ENCODE measurements around the gene HAND2. TPM values are rescaled to one million over a fixed set of nuclear protein-coding genes. Genes with fewer than 3 reads are reported as not detected.

Gene HAND2
- 10 to 100 TPM in 1 of 2 donors, 1 to 10 TPM in 1; 7.3 to 11.4 TPM for total RNA-seq

DNA sequence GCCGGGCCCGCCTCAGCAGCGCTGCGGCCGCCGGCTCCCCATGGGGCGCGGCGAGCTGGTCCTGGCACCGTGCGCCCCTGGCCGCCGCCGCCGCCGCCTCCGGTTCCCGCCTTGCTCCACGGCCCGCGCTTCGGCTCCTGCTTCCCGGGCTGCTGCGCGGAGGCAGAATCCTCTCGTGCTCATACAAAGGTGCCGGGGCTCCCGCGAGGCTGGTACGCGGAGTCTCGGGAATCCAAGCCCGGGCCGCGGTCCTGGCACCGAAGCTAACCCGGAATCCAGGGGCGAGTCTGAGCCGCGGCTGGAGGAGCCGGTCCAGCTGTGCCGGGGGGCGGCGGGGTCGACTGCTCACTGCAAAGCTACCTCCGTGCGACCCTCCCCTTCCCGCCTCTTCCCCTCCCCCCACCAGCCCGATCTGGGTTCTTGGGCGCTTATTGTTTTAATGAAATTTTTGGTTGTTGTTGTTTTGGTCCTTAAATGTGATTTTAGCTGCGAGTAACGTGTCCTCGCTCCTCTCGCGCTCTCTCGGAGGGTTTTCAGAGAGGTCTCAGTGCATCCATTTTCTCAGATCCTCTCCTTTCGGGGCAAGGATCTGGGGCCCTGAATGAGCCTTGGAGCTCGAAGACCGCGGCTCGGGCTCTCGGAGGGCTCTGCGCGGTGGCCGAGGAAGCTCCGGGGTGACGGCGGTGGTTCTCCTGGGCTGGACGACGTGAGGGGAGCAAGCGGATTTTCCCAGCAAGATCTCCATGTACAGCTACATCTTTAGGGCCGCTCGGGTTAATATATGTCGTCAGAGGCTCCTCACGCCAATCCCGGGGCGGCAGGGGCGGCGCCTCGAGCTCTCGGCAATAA is at the start of gene HAND2:
Gene HAND2 (minus strand): TSS at position 753 of the 849 bp plus-strand sequence. CDS start 940 bp downstream, outside the sequence.
- DNase-seq: peak in 3 of 4 donors; percentile 56 to 68 (median 60)
- peak within 1 kb of the TSS; percentile 21 to 34 for H3K4me3 ChIP-seq
- intact Hi-C loops (cut with DNase I): no loop called here
- H3K27ac ChIP-seq: peak within 1 kb of the TSS; percentile 12 to 77 (median 65)
- TF ChIP-seq POLR2A (IDR thresholded peaks at IDR 0.05): peak in 2 of 3 donors; percentile 67 to 70
- TF ChIP-seq CTCF (IDR thresholded peaks at IDR 0.05): no peak
- peak; percentile 60 for ATAC-seq
- 1 to 3% methylated on average over 37 to 81 of the region's 81 CpGs for WGBS, 2 donors
- H3K9me3 ChIP-seq: no peaks in the 10 kb centered on the region
- H3K4me1 ChIP-seq: peaks cover 19% of the 10 kb centered on the region
- peaks cover 0 to 26% of the 10 kb centered on the region in 2 donors for H3K27me3 ChIP-seq
- H3K36me3 ChIP-seq (replicated peaks in 1 of 2; ENCODE audit: insufficient read depth in 1 of 2, low read depth in 2 of 2): no peaks in the 10 kb centered on the region

DNA sequence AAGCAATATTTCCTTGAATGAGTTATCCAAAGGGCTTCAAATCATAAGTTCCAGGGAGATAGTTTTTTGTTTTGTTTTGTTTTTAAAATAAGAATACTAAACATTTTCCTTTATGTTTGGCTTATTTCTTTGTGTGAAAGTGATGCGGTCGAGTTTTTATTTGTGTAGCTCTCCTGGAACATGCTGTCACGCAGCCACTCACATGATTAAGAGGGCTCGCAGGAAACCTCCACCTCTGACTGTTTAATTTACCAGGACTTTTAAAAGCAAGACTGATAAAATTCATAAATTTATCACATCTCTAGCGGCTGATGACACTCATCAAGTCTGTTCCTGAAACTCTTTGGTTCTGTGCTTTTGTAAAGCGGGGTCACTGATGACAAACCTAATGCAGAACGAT is 48.9 kb upstream of the HAND2 start:
- DNase-seq: no peak
- no peaks in the 10 kb centered on the region for H3K27me3 ChIP-seq
- H3K9me3 ChIP-seq: no peaks in the 10 kb centered on the region
- 72 to 74% methylated on average over 7 of the region's 7 CpGs for WGBS, 2 donors
- no peaks in the 10 kb centered on the region for H3K36me3 ChIP-seq (replicated peaks in 1 of 2; ENCODE audit: insufficient read depth in 1 of 2, low read depth in 2 of 2)
- no peak overlapping the region for H3K27ac ChIP-seq
- TF ChIP-seq CTCF (IDR thresholded peaks at IDR 0.05) (no peak), POLR2A (IDR thresholded peaks at IDR 0.05) (no peak)
- ATAC-seq: no peak
- H3K4me1 ChIP-seq: no peaks in the 10 kb centered on the region
- intact Hi-C loops (cut with DNase I): no loop called here
- no peak overlapping the region for H3K4me3 ChIP-seq

GRCh38 chr4:173577963-173578362 is 47.9 kb upstream of the HAND2 start:
- H3K4me1 ChIP-seq: no peaks in the 10 kb centered on the region
- DNase-seq: no peak
- H3K36me3 ChIP-seq (replicated peaks in 1 of 2; ENCODE audit: insufficient read depth in 1 of 2, low read depth in 2 of 2): no peaks in the 10 kb centered on the region
- H3K27me3 ChIP-seq: no peaks in the 10 kb centered on the region
- WGBS, 2 donors: 79 to 80% methylated on average over 5 of the region's 5 CpGs
- no peak for ATAC-seq
- no peak overlapping the region for H3K27ac ChIP-seq
- no peak overlapping the region for H3K4me3 ChIP-seq
- TF ChIP-seq CTCF (IDR thresholded peaks at IDR 0.05) (no peak), POLR2A (IDR thresholded peaks at IDR 0.05) (no peak)
- intact Hi-C loops (cut with DNase I): no loop called here
- H3K9me3 ChIP-seq: no peaks in the 10 kb centered on the region

DNA sequence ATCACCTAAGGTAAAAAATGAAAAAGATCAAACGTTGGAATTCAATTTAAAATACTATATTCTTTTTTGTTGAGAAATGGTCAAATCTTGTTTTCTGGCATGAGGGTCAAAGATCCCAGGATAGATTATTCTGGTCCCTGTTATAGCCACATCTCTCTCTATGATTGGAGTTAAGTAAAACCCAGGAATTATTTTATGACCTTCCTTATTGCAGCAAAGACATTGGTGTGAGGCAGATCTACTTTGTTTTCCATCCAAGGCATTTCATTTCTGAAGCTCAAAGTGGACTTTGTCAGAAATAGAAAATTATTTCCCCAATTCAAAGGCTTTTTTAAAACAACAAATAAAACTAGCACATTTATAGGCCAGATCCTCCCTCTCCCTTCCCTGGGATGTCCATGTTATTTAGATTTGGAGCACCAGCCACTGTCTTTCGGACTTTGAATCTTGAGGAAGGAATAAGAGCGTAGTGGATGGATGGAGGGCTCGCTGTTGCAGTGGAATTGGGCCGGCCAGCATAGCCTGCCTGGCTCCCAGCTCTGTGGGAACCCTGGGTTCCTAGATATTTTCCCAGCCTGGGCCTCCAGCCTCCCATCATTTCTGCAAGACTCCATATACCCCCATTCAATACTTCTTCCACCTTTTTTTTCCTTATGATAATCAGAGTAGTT is 45.6 kb upstream of the HAND2 start:
- DNase-seq: no peak
- H3K27ac ChIP-seq: no peak overlapping the region
- no peak overlapping the region for H3K4me3 ChIP-seq
- no peaks in the 10 kb centered on the region for H3K27me3 ChIP-seq
- H3K36me3 ChIP-seq (replicated peaks in 1 of 2; ENCODE audit: insufficient read depth in 1 of 2, low read depth in 2 of 2): no peaks in the 10 kb centered on the region
- no peaks in the 10 kb centered on the region for H3K4me1 ChIP-seq
- 80 to 86% methylated on average over 5 of the region's 5 CpGs for WGBS, 2 donors
- no peak for ATAC-seq
- no peaks in the 10 kb centered on the region for H3K9me3 ChIP-seq
- intact Hi-C loops (cut with DNase I): no loop called here
- TF ChIP-seq CTCF (IDR thresholded peaks at IDR 0.05) (no peak), POLR2A (IDR thresholded peaks at IDR 0.05) (no peak)

Data from body of pancreas (tissue), 4 donors.